Heart left ventricle (tissue), 13 donors: Measurements from ENCODE around the gene SRGAP1.

Source experiments
- CTCF ChIP-seq, 12 donors: fragments of 200-600 bp; sonication (generic) in 4 of 12; IDR thresholded peaks; one replicate each; pipeline versions ENCODE4 v1.5.0 to v1.8.0; 2018 to 2022; ENCODE audit warnings: antibody characterized with exemption in 12 of 12, mild to moderate bottlenecking in 5 of 12
- POLR2A ChIP-seq, 2 donors: fragments of 450-650 bp; IDR thresholded peaks; one replicate each; pipeline ENCODE4 v1.6.1; 2017; ENCODE audit warnings: antibody characterized with exemption in 2 of 2, mild to moderate bottlenecking in 2 of 2, moderate library complexity in 2 of 2
- donor health status: ischemic (EF 13 %, LVEDD 7.1; RV severe dilation, severe dysfunction).
- donor health status: DM: no; HTN: yes; CAD: no.
- donor health status: DM: no; HTN: no; CAD: no.
- donor health status: ischemic (EF 25% LVEDD 6.9; RV normal size, moderate dysfunction).
- donor health status: ischemic (EF 25% LVEDD 5.7; RV mildly dilated, moderate dysfunction).
- donor health status: ischemic (EF 35%, LVEDD 5.7; RV mildly dilated, moderate dysfunction).
- donor health status: nonischemic (EF 11% LVEDD 7.7; RV severe dilation, severe dysfunction).
- donor health status: DM: yes; HTN: yes; CAD: no.
- donor health status: PGD.
- donor health status: ischemic (EF 29% LVEDD 5.4; RV normal size, mild dysfunction).
- donor health status: nonischemic (EF 23%, LVEDD 6.1; RV moderate dilation, normal function).

GRCh38 chr12:63964301-63964700 lies 119.8 kb downstream of the SRGAP1 start:
- TF ChIP-seq CTCF (IDR thresholded peaks at IDR 0.05) = no peak
- TF ChIP-seq POLR2A (IDR thresholded peaks at IDR 0.05) = no peak
